ENCODE data around the gene LMF1.

DNA sequence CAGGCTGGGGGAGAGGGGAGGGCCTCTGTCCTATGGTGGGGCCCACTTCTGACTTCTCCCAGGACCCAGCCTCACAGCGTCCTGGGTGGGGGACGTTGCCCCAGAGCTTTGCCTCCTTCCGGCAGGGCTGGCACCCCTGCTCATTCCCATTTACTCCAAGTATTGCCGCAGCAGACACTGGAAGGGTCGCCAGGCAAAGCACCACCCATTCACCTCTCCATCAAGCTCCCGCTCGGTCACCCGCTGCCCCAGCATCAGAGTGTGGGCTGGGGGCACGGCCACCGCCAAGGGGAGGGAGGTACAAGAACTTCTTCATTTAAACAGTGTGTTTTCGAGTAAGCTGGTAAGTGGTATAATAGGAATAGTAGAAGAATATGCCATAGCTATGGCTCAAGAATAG, 117.5 kb downstream of the LMF1 start:
- TF ChIP-seq CTCF (IDR thresholded peaks at IDR 0.05 in 4 of 5, conservative IDR thresholded peaks at IDR 0.05 in 1 of 5) (no peak), POLR2A (IDR thresholded peaks at IDR 0.05) (no peak)
